Measurements from ENCODE around the gene TXNDC15. TPM values are rescaled to one million over a fixed set of nuclear protein-coding genes. Genes with fewer than 3 reads are reported as not detected.
A peak's percentile ranks its signal among the peaks of the same experiment; 100 is the strongest.

Gene TXNDC15
- total and polyA plus RNA-seq, 4 donors: 50.2 to 91.9 (median 73.3) TPM

DNA sequence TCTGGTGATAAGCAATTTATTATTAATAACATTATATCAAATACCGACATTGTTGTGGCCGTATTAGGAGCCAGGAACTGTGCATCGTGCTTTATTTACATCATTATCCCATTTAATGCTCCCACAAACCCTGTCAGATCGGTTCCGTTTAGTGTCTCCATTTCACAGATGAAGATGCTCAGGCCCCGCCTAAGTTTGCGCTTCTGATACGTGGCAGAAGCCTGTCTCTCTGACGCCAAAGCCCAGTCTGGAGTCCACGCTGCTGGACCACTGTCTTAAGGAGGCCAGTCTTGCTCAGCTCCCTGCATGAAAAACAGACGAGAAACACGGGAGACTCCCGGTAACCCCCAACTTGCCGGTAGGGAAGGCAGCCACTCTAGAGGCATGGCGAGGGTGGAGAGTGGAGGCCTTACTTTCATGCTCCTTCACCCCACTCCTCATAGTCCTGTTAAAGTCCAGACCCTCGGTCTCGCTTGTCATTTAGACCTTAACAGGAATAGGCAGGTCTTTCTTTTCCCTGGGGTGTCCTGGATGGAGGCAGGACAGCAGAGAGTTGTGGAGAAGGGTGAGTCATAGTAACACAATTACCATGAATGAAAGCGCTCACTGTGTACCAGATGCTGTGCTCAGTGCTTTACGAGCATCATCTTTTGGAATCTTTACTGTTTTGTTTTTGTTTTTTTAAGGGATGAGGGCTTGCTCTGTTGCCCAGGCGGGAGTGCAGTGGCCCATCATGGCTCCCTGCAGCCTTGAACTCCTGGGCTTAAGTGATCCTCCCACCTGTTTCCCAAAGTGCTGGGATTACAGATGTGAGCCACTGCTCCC is 872 bp downstream of the TXNDC15 start:
- Histone ChIP-seq H3K27ac (ENCODE audit: low read depth in 1 of 2, low read length in 1 of 2) (peak overlapping the region; percentile 85 to 98), H3K4me3 (peak overlapping the region; percentile 87), H3K4me1 (ENCODE audit: control insufficient read depth in 5 of 5, insufficient read depth in 5 of 5, low read length in 5 of 5) (peaks cover 0 to 6% (median 0%) of the 10 kb centered on the region in 5 donors), H3K9ac (ENCODE audit: insufficient read depth in 1 of 2, low read length in 2 of 2) (peak overlapping the region; percentile 51 to 89), H3K36me3 (ENCODE audit: control insufficient read depth in 4 of 4, insufficient read depth in 4 of 4, low read length in 4 of 4) (peaks cover 0 to 2% (median 1%) of the 10 kb centered on the region in 4 donors), H3K9me3 (ENCODE audit: control insufficient read depth in 4 of 4, insufficient read depth in 3 of 4, low read length in 3 of 4) (no peaks in the 10 kb centered on the region), H3K27me3 (ENCODE audit: control insufficient read depth in 3 of 3, insufficient read depth in 3 of 3, low read length in 2 of 3) (no peaks in the 10 kb centered on the region)
- DNase-seq (peak; percentile 62 to 77 (median 72)), ATAC-seq (ENCODE audit: insufficient read depth, low FRiP score) (peak; percentile 65)
- WGBS, 2 donors: 12 to 22% methylated on average over 20 of the region's 20 CpGs
- TF ChIP-seq, protein P1, sequence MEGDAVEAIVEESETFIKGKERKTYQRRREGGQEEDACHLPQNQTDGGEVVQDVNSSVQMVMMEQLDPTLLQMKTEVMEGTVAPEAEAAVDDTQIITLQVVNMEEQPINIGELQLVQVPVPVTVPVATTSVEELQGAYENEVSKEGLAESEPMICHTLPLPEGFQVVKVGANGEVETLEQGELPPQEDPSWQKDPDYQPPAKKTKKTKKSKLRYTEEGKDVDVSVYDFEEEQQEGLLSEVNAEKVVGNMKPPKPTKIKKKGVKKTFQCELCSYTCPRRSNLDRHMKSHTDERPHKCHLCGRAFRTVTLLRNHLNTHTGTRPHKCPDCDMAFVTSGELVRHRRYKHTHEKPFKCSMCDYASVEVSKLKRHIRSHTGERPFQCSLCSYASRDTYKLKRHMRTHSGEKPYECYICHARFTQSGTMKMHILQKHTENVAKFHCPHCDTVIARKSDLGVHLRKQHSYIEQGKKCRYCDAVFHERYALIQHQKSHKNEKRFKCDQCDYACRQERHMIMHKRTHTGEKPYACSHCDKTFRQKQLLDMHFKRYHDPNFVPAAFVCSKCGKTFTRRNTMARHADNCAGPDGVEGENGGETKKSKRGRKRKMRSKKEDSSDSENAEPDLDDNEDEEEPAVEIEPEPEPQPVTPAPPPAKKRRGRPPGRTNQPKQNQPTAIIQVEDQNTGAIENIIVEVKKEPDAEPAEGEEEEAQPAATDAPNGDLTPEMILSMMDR (IDR thresholded peaks at IDR 0.05; ENCODE audit: control extremely low read depth, extremely low read depth): no peak

DNA sequence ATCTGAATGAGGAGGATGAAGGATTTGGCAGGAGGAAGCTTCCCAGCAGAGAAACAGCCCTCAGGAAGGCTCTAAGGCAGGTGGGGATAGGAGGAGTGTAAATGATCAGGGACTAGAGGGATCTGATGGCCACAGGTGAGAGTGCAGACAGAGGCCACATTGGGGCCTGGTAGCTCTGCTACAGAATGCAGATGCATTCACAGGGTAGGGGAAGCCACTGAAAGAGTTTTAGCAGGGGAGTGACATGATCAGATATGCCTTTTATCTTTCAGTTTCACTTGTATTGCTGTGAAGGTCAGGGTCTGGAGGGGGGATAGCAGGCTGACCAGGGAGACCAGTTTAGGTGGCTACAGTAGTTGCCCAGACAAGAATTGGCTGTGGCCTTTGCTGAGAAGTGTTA is 3.0 kb downstream of the TXNDC15 start:
- TF ChIP-seq, protein P1 (IDR thresholded peaks at IDR 0.05; ENCODE audit: control extremely low read depth, extremely low read depth): no peak
- ATAC-seq (ENCODE audit: insufficient read depth, low FRiP score) (no peak), DNase-seq (no peak)
- Histone ChIP-seq H3K27me3 (ENCODE audit: control insufficient read depth in 3 of 3, insufficient read depth in 3 of 3, low read length in 2 of 3) (no peaks in the 10 kb centered on the region), H3K9me3 (ENCODE audit: control insufficient read depth in 4 of 4, insufficient read depth in 3 of 4, low read length in 3 of 4) (no peaks in the 10 kb centered on the region), H3K27ac (ENCODE audit: low read depth in 1 of 2, low read length in 1 of 2) (no peak overlapping the region), H3K4me3 (no peak overlapping the region), H3K36me3 (ENCODE audit: control insufficient read depth in 4 of 4, insufficient read depth in 4 of 4, low read length in 4 of 4) (peaks cover 0 to 2% (median 1%) of the 10 kb centered on the region in 4 donors), H3K4me1 (ENCODE audit: control insufficient read depth in 5 of 5, insufficient read depth in 5 of 5, low read length in 5 of 5) (peaks cover 0 to 6% (median 0%) of the 10 kb centered on the region in 5 donors), H3K9ac (ENCODE audit: insufficient read depth in 1 of 2, low read length in 2 of 2) (no peak overlapping the region)

DNA sequence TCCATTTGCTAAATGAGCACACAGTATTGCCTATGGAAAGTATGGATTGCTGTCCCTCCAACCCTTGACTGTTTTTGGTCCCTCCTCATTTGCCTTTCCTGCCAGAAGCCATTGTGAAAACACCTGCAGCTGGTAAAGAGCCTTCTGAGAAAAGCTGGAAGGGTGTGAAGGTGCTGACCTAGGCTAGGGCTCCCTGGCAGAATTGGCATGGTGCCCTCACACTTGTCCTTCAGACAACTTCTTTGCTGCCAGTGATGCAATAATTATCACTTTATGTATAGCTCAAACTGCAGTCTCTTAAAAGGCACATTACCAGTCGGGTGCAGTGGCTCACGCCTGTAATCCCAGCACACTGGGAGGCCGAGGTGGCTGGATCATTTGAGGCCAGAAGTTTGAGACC is 4.2 kb downstream of the TXNDC15 start:
- H3K36me3 ChIP-seq (ENCODE audit: control insufficient read depth in 4 of 4, insufficient read depth in 4 of 4, low read length in 4 of 4): peaks cover 0 to 2% (median 1%) of the 10 kb centered on the region in 4 donors
- H3K27ac ChIP-seq (ENCODE audit: low read depth in 1 of 2, low read length in 1 of 2): no peak overlapping the region
- no peaks in the 10 kb centered on the region for H3K27me3 ChIP-seq (ENCODE audit: control insufficient read depth in 3 of 3, insufficient read depth in 3 of 3, low read length in 2 of 3)
- no peak for DNase-seq
- no peak for ATAC-seq (ENCODE audit: insufficient read depth, low FRiP score)
- TF ChIP-seq, protein P1 (IDR thresholded peaks at IDR 0.05; ENCODE audit: control extremely low read depth, extremely low read depth): no peak
- no peaks in the 10 kb centered on the region for H3K9me3 ChIP-seq (ENCODE audit: control insufficient read depth in 4 of 4, insufficient read depth in 3 of 4, low read length in 3 of 4)
- no peak overlapping the region for H3K4me3 ChIP-seq
- H3K9ac ChIP-seq (ENCODE audit: insufficient read depth in 1 of 2, low read length in 2 of 2): no peak overlapping the region
- H3K4me1 ChIP-seq (ENCODE audit: control insufficient read depth in 5 of 5, insufficient read depth in 5 of 5, low read length in 5 of 5): peaks cover 0 to 6% (median 0%) of the 10 kb centered on the region in 5 donors
- WGBS, 2 donors: 82 to 92% methylated on average over 3 of the region's 3 CpGs

All from lung (tissue), 12 donors.